ENCODE data around the gene C16orf92.

GRCh38 chr16:29986931-29987330, 36.1 kb upstream of the C16orf92 start:
- TF ChIP-seq CBX2 (IDR thresholded peaks at IDR 0.05; ENCODE audit: low read depth, low read length) (no peak), CBX2 (CRISPR knock-in tag; IDR thresholded peaks at IDR 0.05; ENCODE audit: low read depth) (no peak), POLR2A (IDR thresholded peaks at IDR 0.05; ENCODE audit: insufficient read depth in 1 of 2, low read depth in 2 of 2, low read length in 2 of 2) (no peak), JUN (CRISPR knock-in tag; IDR thresholded peaks at IDR 0.05) (no peak), MLX (CRISPR knock-in tag; IDR thresholded peaks at IDR 0.05) (no peak), CTCF (CRISPR knock-in tag; IDR thresholded peaks at IDR 0.05) (no peak), ZBTB33 (CRISPR knock-in tag; IDR thresholded peaks at IDR 0.05) (no peak), POLR2AphosphoS2 (IDR thresholded peaks at IDR 0.05; ENCODE audit: low read depth, low read length) (no peak), PRDM4 (CRISPR knock-in tag; IDR thresholded peaks at IDR 0.05; ENCODE audit: borderline replicate concordance) (no peak), ELF3 (CRISPR knock-in tag; IDR thresholded peaks at IDR 0.05) (no peak), U2AF1 (optimal IDR thresholded peaks at IDR 0.05; ENCODE audit: low read depth, low read length) (no peak), KLF9 (CRISPR knock-in tag; IDR thresholded peaks at IDR 0.05; ENCODE audit: low read depth) (no peak), ETV6 (CRISPR knock-in tag; conservative IDR thresholded peaks at IDR 0.05) (no peak), SIN3A (IDR thresholded peaks at IDR 0.05; ENCODE audit: borderline replicate concordance, low read depth, low read length) (no peak)
